Bone marrow (tissue), 2 donors: ENCODE results near the gene DCDC1.
A peak's percentile ranks its signal among the peaks of the same experiment; 100 is the strongest.

ENCODE experiments used
- DNase-seq, 2 donors: peaks; one replicate each; lab custom pipeline; 2025; lab: John Stamatoyannopoulos, UW

Gene DCDC1

DNA sequence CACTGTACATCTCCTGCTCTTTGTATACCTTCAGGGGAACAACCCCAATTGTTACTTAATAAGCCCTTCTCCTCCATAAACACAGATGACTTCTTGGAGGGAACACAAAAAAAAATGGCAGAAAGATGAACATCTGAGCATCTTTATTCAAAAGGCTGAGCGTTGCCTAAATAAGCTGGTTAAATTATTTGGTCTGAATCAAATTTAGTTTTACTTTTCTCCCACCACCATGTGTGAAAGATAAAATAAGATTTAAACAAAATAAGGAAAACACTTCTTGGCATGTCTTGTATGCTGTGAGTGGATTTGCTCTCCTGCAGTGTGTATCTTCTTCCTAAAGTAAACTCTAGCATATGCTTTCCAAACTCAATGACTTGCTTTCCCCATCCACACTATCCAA is 137.9 kb downstream of the DCDC1 start:
- no peak for DNase-seq

DNA sequence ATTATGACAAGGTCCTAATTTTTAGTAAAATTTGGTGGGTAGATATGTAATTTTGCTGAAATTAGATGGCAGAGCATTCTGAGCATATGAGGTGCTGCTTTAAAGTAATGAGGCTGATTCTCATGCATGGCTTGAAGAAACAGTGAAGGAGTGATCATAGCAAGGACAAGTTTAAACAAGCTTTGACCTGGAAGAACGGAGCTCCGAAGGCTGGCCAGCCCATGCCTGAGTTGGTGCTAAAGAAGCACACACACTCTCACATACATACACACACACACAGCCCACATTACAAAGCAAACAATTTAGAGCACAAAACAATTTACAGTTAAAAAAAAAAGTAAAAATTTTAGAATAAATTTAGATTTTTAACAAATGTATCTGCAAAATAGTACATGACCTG is 150.7 kb downstream of the DCDC1 start:
- no peak for DNase-seq

DNA sequence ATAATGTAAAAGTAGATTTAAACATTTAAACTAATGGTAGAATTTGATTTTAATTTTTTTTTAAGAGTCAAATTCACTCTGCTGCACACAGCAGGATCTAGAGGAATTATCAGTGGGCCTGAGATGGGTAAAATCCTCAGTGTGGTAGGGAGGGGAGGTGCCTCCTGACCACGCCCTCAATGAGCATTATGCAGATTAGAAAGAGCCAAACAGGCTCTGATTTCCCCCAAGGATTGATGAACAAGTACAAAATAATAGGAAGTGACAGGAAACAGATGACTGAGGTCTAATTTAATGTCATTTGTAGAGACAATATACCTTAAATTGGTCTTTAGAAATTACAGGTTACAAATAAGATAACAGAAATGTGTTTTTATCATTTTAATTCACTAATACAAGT is 155.2 kb downstream of the DCDC1 start:
- DNase-seq, result no peak

DNA sequence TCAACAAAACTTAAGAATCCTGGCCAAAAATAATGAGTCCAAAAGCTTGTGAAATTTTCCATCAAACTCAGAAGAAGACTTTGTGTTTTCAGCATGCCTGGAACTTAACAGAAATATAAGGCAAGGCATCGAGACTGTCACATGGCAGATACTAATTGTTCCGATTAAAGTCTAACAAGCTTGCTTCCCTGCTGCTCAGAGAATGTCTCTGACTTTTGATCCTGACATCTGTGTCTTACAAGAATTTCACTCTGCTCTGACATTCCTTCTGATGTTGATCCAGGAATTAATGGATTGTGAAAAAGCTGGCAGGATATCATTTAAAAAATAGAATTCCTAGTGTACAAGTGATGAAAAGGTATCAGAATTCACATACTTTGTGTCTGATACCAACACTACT is 170.2 kb downstream of the DCDC1 start:
- DNase-seq, result no peak

DNA sequence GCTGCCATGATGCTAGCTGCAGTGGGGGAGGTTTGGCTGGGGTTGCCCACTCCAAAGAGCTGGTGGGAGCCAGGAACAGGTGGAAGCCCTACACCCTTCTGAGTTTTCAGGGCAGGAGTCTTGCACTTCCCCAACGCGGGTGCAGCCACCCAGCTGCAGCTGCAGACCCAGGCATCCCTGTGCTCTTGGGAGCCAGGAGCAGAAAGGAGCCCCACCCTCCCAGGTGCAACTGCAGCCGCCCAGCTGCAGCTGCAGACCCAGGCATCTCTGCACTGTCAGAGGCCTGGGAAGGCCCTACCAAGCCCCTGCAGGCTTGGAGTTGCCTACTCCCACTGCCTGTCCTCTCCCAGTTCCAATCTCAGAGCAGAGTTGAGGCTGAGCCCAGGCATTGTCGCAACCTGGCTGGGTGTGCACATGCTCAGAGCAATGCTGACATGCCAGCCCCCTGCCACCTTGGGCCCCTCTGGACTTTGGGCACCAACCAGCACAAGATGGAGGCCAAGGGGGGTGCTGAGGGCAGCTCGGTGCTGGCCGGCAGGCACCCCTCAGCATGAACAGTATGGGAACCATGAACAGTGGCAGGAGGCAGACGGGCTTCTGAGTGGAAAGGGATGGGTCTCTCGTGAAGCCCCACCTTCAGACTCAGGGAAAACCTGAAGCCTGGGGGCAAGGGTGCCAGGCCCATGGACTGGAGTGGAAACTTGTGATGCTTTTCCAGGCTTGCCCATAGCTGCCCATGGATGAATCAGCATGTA is 195.4 kb downstream of the DCDC1 start:
- no peak for DNase-seq

DNA sequence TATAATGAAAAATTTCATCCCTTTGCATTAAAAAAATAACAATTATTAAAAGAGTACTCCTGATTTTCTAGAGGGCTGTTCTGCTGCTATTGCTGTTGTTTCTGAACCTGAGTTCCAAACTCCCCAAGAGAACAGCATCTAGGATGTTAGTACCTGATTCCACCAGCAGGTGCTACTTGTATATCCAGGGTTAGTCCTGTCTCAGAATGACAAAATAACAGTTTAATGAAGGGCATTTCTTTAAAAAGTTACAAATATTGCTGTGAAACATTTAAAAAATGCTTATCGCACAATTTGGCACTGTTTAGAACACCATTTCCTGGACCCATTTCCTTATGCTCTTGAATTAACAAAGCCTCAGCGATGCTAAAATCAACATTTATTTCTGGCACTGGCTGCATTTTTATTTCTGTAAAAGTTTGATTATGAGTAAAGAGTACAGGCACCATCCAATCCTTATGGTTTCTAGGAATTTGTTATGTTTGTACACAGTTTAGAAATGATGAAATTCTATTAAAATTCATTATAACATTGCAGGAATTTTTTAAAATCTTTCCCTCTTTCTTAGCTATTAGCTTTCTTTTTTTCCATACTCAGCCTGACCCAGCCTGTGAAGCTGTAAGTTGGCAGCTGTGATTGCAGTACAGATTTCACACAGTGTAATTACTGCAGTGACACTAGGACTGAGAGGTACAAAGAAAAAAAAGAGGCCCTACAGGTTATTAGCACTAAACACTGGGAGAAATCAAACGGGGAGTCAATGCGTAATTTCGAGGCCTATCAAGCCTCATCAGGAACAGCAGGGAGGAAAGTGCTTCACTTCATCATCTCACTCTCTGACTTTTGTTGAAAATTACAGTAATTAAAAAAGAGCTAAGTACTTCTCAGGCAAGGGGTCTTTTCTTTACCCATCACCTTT is 208.8 kb downstream of the DCDC1 start:
- DNase-seq, result no peak

DNA sequence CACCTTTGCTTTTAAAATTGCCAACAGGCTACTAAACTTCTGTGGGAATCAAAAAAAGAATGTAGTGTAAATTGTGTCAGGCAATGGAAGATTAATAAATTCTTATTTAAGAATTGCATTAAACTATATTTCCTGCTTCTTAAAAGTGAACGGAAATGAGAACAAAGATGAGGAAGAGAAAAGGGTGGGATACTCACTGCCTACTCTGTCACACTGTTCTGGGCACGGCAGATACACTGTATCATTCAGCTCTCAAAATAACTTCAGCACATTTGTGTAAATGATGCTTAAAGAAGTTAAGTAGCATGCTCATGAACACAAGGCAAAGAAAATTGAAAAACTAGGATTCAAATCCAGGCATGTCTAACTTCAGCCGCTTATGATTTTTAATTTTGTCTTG is 218.7 kb downstream of the DCDC1 start:
- no peak for DNase-seq

DNA sequence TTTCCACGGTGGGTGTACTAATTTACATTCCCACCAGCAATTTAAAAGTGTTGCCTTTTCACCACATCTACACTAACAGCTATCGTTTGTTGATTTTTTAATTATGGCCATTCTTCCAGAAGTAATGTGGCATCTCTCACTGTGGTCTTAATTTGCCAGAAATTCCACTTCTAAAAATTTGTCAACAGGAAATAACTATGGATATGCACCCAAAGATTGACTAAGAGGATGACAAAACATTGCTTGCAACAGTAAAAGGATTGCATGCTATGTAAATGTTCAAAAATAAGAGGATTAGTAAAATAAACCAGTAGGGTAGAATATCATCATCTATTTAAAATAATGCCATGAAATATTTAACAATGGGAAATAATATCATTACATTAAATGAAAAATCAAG is 219.5 kb downstream of the DCDC1 start:
- no peak for DNase-seq

DNA sequence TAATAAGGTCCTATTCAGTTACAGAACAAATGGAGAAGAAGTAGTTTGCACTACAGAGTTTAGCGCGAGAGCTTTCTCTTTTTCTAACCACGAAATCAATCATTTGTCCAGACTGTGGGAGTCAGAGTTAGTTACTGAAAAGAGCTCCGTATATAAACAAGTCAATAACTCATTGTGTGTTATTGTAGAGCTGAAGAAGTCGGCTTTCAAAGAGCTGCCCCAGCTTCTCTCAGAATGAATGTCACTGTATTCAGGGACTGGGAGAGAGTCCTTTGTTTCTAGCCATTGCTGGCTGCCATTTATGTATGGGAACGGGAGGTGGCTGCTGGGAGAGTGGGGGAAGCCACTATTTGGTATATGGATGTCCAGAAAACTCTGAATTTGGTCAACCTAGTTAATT is 227.8 kb downstream of the DCDC1 start:
- DNase-seq, result no peak

DNA sequence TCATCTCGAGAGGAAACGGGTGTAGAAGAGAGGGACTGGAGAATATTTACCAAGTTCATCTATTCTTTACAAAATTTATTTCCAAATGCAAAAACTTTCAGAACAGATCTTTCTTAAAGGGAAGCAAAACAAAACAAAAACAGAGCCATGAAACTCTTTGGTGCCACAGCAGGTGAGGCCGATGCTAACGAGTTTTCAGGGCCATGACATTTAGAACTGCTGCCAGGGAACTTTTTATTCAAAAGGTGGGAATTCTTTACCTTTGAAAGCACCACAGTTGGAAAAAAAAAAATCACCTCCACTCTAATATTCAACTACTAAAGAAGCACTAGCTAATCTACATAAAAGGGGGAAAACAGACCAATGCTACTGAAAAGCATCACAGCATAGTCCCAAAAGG is 230.1 kb downstream of the DCDC1 start:
- DNase-seq, result no peak

DNA sequence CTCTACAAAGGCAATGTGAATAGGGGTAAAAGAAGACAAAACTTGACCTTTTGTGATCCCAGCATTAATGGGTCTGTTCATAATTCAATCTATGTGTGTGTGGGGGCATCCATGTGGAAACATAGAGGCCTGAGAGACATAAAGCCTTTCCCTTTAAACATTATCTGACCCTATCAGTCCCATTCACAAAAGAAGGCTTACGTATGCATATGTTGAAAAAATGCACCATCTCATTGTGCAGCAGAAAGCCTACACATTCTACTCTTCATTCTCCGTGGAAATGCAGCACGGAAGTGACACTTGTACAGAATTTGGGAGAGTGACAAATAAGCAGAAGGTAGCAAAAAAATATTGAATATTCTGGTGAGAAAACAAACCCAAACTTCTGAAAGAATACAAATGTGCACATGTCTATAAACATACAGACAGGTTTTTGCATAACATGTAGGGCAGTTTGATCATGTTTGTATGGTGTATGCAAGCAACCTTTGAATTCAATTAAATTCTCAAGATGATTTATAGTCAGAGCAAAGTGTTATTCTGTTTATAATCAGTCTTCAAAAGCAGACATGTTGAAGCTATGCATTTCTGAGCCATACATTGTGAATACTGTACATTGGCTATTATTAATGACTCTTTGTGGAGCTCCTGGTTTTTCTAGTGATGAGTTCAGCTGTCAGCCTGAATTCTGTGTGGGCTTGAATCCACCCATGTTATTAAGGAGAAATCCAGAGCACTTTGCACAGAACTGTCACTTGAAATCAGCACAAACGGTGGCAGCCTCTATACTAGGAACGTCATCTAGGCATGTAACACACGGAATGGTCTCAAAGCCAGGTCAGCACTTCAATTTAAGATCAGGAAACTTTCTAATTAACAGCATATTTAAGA is 236.8 kb downstream of the DCDC1 start:
- DNase-seq, result no peak

DNA sequence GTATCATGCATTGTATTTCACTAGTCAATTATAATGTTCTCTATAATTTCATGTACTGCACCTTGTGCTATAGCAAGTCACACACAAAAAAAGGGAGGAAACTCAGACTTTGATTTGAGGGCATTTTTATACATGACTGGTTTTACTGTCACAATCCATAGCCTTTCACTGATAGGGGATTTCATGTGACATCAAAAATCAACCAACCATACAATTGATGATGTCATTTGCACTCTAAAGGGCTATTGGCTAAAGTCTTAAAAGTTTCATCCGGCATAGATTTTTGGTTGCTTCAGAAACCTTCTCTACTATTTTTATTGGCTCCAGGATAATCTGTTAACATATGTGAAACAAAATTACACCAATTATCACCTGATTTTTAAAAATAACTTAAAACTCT is 237.8 kb downstream of the DCDC1 start:
- no peak for DNase-seq

DNA sequence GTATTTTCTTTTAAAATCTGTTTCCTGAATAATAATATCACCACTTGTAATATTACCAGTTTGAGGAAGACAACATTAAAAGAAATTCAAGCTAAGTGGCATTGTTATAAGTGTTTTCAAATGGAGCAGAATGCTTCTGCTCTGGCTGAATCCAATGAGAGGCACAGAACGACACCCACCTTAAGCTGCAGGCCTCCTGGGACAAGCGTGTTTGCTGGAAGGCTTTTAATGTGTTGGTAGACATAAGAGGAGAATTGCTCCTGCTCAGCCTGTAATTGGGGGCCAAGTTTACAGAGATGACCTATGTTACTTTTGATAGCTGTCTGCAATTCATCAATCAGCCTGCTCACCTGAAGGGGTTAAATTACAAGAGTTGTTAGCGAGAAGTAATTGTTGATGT is 242.2 kb downstream of the DCDC1 start:
- no peak for DNase-seq

DNA sequence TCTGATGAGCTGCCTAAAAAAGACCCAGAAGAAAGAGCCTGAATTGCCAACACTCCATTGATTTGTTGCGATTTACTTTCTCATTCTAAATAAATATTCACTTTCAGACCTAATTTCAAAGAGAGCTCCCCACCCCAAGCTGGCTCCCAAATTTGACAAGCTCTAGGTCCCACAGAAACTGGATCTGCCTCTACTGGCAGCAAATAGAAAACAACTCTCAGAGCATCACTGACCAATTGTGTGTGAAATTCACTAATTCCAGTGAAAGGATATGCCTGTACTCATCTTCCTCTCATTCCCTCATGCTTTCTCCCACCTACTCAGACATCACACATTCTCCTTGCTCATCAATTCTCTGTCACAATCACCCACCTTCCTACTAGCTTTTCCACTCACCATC is 249.1 kb downstream of the DCDC1 start:
- DNase-seq, result no peak

DNA sequence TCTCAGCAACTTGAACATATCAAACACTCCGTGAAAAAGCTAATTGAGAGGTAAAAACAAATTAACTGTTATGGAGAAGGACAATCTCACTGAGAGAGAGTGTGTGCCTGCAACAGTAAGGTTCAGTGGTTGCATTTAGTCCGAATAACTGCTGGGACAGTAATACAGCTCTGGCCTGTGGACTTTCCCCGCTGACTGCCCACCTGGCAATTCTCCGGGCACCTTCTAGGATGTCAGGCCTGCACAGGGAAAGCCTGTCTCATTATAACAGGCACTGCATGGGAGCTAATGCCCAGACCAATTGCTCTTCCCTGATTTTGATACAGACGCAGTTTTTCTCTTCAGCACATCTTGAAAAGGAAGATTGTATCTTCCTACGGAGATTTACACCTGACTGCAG is 251.0 kb downstream of the DCDC1 start:
- DNase-seq, result no peak

DNA sequence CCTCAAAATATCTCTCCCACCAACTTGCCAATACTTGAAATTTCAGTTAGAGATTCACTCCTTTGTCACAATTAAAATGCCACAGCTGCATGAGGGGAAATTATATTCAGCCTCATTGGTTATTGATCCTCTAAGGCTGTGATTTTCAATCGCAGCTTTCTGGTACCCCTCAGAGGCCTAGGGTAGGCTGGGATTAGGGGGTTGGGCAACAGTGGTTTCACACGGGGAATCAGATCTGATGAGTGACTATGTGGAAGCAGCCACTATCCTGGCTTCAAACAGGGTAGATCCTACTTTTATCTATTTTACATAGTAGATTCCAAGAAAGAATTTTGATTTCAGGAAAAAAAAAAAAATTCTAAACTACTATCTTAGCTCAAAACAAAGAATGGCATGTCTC is 252.5 kb downstream of the DCDC1 start:
- DNase-seq, result no peak

DNA sequence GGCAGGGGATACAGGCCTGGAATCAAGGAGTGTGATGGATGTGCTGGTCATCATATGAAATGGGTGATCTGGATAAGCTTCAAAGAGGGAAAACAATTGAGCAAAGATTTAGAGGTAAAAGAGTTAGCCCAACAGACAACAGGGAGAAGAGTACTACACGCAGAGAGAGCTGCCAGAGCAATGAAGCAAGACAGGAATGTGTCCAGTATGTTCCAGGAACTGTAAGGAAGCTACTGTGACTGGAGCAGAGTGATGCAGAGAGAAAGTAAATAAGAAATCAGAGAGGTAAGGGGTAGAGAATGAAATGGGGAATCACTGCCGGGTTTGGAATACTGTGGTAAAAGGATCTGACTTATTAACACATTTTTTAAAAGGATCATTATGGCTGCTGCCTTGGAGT is 255.1 kb downstream of the DCDC1 start:
- no peak for DNase-seq

DNA sequence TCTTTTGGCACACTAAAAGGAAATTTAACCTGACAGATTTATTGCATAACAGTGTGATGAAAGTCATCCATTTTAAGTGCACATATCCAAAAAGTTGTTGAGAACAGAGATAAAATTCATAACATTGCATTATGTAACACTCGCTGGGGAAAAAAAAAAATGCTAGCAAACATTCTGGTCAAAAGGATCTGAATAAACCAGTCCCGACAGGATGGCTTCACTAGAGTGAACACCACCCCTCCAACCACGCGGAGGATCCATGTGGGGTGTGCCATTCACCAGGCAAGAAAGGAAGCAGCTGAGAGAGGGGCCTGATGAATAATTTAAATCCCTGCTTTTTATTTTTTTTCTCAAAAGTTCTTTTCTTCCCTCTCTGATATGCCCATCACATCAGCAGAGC is 258.7 kb downstream of the DCDC1 start:
- no peak for DNase-seq

DNA sequence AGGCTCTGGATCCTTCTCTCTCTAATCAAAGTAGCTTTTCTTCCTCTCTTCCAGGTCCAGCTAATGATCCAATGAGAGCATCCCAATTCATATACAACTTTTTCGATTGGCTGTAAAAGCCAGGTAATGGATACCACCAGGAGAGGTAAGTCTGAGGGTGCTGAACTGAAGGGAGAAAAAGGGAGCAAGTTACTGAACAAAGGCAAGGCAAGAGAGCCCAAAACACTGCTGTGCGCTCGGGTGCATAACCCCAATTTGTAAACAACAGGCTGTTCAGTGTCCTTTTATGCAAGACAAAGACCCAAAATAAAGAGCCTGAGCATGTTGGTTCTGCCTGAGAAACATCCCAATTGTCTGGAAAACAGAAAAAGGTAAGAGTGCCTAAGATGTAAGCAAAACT is 260.1 kb downstream of the DCDC1 start:
- DNase-seq, result no peak

DNA sequence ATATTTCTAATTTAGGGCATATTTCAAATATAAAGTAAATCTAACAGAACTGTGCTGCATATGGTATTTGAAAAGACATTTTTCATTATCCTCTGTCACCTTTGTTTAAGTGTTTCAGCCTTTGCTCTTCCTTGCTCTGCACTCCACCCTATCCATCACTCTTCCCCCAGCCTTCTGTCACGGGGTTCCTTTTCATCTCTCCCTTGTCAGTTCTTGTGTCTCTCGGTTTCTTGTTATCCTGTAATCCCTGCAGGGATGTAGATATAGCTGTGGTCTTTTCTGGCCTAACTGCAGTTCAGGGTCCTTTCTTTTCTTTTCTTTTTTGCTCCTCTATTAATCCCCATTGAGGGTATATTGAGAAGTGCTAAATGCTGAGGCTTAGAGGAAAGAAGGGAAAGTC is 261.9 kb downstream of the DCDC1 start:
- no peak for DNase-seq

DNA sequence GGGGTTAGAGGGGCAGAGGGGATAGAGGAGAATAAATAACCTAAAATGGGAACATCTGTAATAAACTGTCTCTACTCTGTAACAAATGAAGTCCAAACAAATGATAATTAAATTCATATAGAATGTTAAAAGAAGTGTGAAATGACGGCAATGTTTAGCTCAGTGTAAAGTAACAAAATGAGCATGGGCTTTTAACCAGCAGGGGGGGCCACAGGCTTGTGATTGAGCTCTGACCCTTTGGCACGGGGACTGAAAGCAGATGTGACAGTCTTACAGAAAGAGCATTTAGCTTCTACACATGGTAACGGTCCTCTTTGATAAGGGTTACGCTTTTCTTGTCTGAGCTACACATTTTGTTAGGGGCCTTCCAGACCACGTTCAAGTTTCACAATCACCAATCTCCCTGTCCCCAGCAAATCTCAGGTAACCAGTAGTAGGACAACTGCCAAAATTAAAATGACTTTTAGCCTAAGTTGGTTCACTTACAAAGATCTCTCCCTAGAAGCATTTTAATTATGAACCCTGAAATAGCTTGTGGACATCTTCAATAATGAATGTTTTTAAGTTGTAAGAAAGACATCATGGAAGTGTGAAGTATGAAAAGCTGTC is 262.5 kb downstream of the DCDC1 start:
- DNase-seq, result peak in 1 of 2 donors; percentile 6

DNA sequence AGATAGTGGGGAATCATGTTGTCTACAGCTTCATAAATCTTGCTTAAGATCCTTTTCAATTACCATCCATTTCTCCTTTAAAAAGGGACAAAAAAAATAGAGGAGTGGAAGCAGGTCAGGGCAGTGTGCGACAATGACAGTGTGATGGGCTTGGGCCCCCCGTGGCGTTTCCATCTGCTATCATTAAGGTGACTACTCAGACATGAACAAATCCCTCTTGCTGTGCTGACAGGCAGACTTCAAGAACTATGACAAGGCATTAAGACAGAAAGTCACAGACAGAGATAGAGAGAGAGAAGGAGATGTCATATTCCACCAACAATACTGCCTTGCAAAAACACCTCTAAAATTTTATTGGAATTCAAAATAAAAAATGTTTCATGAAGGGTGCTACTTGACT is 263.2 kb downstream of the DCDC1 start:
- no peak for DNase-seq
